ENCODE data around the gene FGF14.

DNA sequence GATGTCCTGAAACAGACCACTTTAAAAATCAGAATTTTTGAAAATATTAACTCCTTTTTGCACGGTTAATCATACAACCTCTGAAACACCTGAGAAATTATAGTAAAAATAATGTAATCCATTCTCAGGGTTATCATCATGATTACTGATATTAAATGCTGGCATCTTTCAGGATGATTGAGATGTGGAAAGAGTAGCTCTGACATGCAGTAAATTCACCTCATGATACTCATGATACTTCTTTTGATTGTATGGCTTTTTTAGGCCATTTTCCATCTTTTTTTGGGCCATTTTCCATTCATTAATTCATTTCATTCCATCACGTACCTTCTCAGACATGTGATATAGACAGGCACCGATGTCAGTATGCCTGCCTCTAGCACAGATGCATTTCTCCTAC is 85.1 kb downstream of the FGF14 start:
- no peak for TF ChIP-seq CTCF (IDR thresholded peaks at IDR 0.05)
- TF ChIP-seq POLR2A (IDR thresholded peaks at IDR 0.05): no peak
